ENCODE results near the gene ID4.

Gene ID4

GRCh38 chr6:19824058-19824807 is 12.9 kb upstream of the ID4 start:
- TF ChIP-seq, protein P1, sequence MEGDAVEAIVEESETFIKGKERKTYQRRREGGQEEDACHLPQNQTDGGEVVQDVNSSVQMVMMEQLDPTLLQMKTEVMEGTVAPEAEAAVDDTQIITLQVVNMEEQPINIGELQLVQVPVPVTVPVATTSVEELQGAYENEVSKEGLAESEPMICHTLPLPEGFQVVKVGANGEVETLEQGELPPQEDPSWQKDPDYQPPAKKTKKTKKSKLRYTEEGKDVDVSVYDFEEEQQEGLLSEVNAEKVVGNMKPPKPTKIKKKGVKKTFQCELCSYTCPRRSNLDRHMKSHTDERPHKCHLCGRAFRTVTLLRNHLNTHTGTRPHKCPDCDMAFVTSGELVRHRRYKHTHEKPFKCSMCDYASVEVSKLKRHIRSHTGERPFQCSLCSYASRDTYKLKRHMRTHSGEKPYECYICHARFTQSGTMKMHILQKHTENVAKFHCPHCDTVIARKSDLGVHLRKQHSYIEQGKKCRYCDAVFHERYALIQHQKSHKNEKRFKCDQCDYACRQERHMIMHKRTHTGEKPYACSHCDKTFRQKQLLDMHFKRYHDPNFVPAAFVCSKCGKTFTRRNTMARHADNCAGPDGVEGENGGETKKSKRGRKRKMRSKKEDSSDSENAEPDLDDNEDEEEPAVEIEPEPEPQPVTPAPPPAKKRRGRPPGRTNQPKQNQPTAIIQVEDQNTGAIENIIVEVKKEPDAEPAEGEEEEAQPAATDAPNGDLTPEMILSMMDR (IDR thresholded peaks at IDR 0.05; ENCODE audit: low read length) = no peak
- TF ChIP-seq EZH2 (IDR thresholded peaks at IDR 0.05; ENCODE audit: borderline replicate concordance, low read length) = no peak

DNA sequence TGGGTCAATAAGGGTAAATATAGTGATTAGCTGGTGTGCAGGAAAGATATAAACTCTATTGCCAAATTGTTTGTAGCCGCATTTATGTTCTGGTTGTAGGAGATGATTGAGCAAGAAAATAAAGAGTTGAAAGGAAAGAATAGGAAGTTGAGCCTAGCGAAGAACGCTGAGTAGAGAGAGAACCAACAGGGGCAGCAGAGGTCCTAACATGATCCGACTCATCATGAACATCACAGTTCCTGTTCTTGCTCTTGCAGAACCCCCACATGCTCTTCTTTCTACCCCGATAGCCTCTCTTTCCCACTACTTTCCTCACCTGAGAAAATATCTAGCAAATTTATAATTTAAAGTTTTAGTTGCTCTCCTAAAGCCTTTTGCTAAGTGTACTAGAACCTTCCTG is 9.9 kb upstream of the ID4 start:
- Histone ChIP-seq H4K20me1 (ENCODE audit: insufficient read depth, low read length) (no peaks in the 10 kb centered on the region), H3K4me3 (ENCODE audit: low read depth, low read length, poor library complexity, severe bottlenecking) (no peak overlapping the region), H3K4me2 (ENCODE audit: low read length) (no peak overlapping the region), H3K36me3 (ENCODE audit: insufficient read depth, low read length) (no peaks in the 10 kb centered on the region), H3F3A (ENCODE audit: insufficient read depth, low read length) (no peaks in the 10 kb centered on the region), H2AFZ (ENCODE audit: low read length) (no peak overlapping the region), H3K4me1 (ENCODE audit: insufficient read depth, low read length, severe bottlenecking) (no peaks in the 10 kb centered on the region), H3K79me2 (ENCODE audit: insufficient read depth, low read length) (no peaks in the 10 kb centered on the region), H3K27me3 (ENCODE audit: insufficient read depth, low read length) (no peaks in the 10 kb centered on the region), H3K9ac (ENCODE audit: low read length) (no peak overlapping the region), H3K9me3 (ENCODE audit: low read length) (no peaks in the 10 kb centered on the region), H3K9me2 (ENCODE audit: low read depth, low read length) (no peaks in the 10 kb centered on the region), H3K27ac (ENCODE audit: low read depth, low read length, poor library complexity, severe bottlenecking) (no peak overlapping the region)
- TF ChIP-seq, protein P1 (IDR thresholded peaks at IDR 0.05; ENCODE audit: low read length) = no peak
- no peak for TF ChIP-seq EZH2 (IDR thresholded peaks at IDR 0.05; ENCODE audit: borderline replicate concordance, low read length)

More at GRCh38 chr6:19824058-19824807, 12.9 kb upstream of the ID4 start:
- no peaks in the 10 kb centered on the region for H3K9me3 ChIP-seq (ENCODE audit: low read length)
- H3K27me3 ChIP-seq (ENCODE audit: insufficient read depth, low read length) = no peaks in the 10 kb centered on the region
- H3K4me2 ChIP-seq (ENCODE audit: low read length) = no peak overlapping the region
- H2AFZ ChIP-seq (ENCODE audit: low read length) = no peak overlapping the region
- H4K20me1 ChIP-seq (ENCODE audit: insufficient read depth, low read length) = no peaks in the 10 kb centered on the region
- H3K4me1 ChIP-seq (ENCODE audit: insufficient read depth, low read length, severe bottlenecking) = no peaks in the 10 kb centered on the region
- H3K4me3 ChIP-seq (ENCODE audit: low read depth, low read length, poor library complexity, severe bottlenecking) = no peak overlapping the region
- no peak overlapping the region for H3K27ac ChIP-seq (ENCODE audit: low read depth, low read length, poor library complexity, severe bottlenecking)
- H3K79me2 ChIP-seq (ENCODE audit: insufficient read depth, low read length) = no peaks in the 10 kb centered on the region
- no peaks in the 10 kb centered on the region for H3K36me3 ChIP-seq (ENCODE audit: insufficient read depth, low read length)
- no peaks in the 10 kb centered on the region for H3K9me2 ChIP-seq (ENCODE audit: low read depth, low read length)
- H3F3A ChIP-seq (ENCODE audit: insufficient read depth, low read length) = no peaks in the 10 kb centered on the region
- H3K9ac ChIP-seq (ENCODE audit: low read length) = no peak overlapping the region

GRCh38 chr6:19827903-19828302 is 9.3 kb upstream of the ID4 start:
- H3K4me2 ChIP-seq (ENCODE audit: low read length) = no peak overlapping the region
- no peaks in the 10 kb centered on the region for H3K4me1 ChIP-seq (ENCODE audit: insufficient read depth, low read length, severe bottlenecking)
- H4K20me1 ChIP-seq (ENCODE audit: insufficient read depth, low read length) = no peaks in the 10 kb centered on the region
- TF ChIP-seq EZH2 (IDR thresholded peaks at IDR 0.05; ENCODE audit: borderline replicate concordance, low read length) = no peak
- TF ChIP-seq, protein P1 (IDR thresholded peaks at IDR 0.05; ENCODE audit: low read length) = no peak
- H3K9ac ChIP-seq (ENCODE audit: low read length) = no peak overlapping the region
- H3K4me3 ChIP-seq (ENCODE audit: low read depth, low read length, poor library complexity, severe bottlenecking) = no peak overlapping the region
- no peaks in the 10 kb centered on the region for H3K9me2 ChIP-seq (ENCODE audit: low read depth, low read length)
- H3K36me3 ChIP-seq (ENCODE audit: insufficient read depth, low read length) = no peaks in the 10 kb centered on the region
- no peak overlapping the region for H2AFZ ChIP-seq (ENCODE audit: low read length)
- no peaks in the 10 kb centered on the region for H3F3A ChIP-seq (ENCODE audit: insufficient read depth, low read length)
- no peaks in the 10 kb centered on the region for H3K9me3 ChIP-seq (ENCODE audit: low read length)
- no peaks in the 10 kb centered on the region for H3K79me2 ChIP-seq (ENCODE audit: insufficient read depth, low read length)
- no peaks in the 10 kb centered on the region for H3K27me3 ChIP-seq (ENCODE audit: insufficient read depth, low read length)
- H3K27ac ChIP-seq (ENCODE audit: low read depth, low read length, poor library complexity, severe bottlenecking) = no peak overlapping the region

Measured in OCI-LY1 (cell line).